Measurements from ENCODE around the gene CHCHD4. TPM values are rescaled to one million over a fixed set of nuclear protein-coding genes. Genes with fewer than 3 reads are reported as not detected.

The CHCHD4 gene
- total RNA-seq, 1 experiment from 2014 or later = 15.3 TPM

Other genes starting within 250 kb of the CHCHD4 start
- 0.58 and 1.1 TPM in 2 replicates for gene WNT7A, start 244.8 kb downstream of the CHCHD4 start, total RNA-seq (2022)
- gene TMEM43, start 182 bp upstream of the CHCHD4 start, total RNA-seq (2022) = 33.0 and 35.2 TPM in 2 replicates
- gene XPC, start 53.7 kb upstream of the CHCHD4 start, total RNA-seq (2022) = 31.0 and 33.1 TPM in 2 replicates
- gene LSM3, start 53.9 kb upstream of the CHCHD4 start, total RNA-seq (2022) = 19.1 and 20.5 TPM in 2 replicates

All from Caco-2 (cell line).